K562 (cell line): Measurements from ENCODE around the gene F13A1. TPM values are rescaled to one million over a fixed set of nuclear protein-coding genes. Genes with fewer than 3 reads are reported as not detected.

Experiments
- ATAC-seq: fragments of 200-7000 bp; cut with Tn5 transposase; 3 replicates; pipeline ENCODE4 v1.9.1; 2020; ENCODE audit warnings: moderate library complexity
- BruUV-seq: library from RNA; stranded (reverse); fragments of 400-500 nt; replicated peaks from 2 replicates; lab custom pipeline; 2021; lab: Mats Ljungman, UMichigan
- CTCF ChIA-PET: fragments of 300-600 bp; formaldehyde crosslinking; extraction: SDS; loops from one replicate; lab custom pipeline; 2021; ENCODE audit warnings: low intra/inter-chr PET ratio; lab: Yijun Ruan, JAX
- POLR2A ChIA-PET: fragments of 300-600, 350-650 bp; sonication (Branson Sonifier 250); formaldehyde crosslinking; extraction: SDS; loops from one replicate; lab custom pipeline; 2021; ENCODE audit warnings: antibody characterized with exemption, inconsistent platforms; lab: Yijun Ruan, JAX
- DNase-seq, 4 experiments: peaks; one replicate each; pipeline versions ENCODE4 v3.0.0 to v3.0.0-alpha.2; 2011 to 2018; ENCODE audit warnings: low spot score in 3 of 4, mixed read lengths in 3 of 4; ENCODE audit errors: extremely low read depth in 1 of 4
- FAIRE-seq: peaks from 2 replicates; lab custom pipeline; 2011; peaks lifted over from hg19 to GRCh38; lab: Jason Lieb, UNC
- H2AFZ ChIP-seq: 2 replicates; pipeline ENCODE4 v1.6.0; 2011; ENCODE audit warnings: low read depth, low read length, control low read depth, inconsistent platforms
- H3K27ac ChIP-seq: fragments of 200-600 bp; 3 replicates; pipeline ENCODE4 v1.8.0; 2011; ENCODE audit warnings: low read depth, mild to moderate bottlenecking, control low read depth, inconsistent platforms, low read length, moderate library complexity, mixed read lengths; ENCODE audit errors: extremely low read depth
- H3K27me3 ChIP-seq, 2 experiments: fragments of 300-600 bp in 1 of 2; 2 replicates in 1 of 2; 3 replicates in 1 of 2; pipeline versions ENCODE4 v1.6.0 to v1.8.0; 2011; ENCODE audit warnings: inconsistent platforms in 2 of 2, low read length in 2 of 2, mild to moderate bottlenecking in 1 of 2, mixed read lengths in 1 of 2, moderate library complexity in 1 of 2; ENCODE audit not compliant: control insufficient read depth in 2 of 2, insufficient read depth in 2 of 2
- H3K36me3 ChIP-seq: fragments of 300-600 bp; 3 replicates; pipeline ENCODE4 v1.8.0; 2011; ENCODE audit warnings: mild to moderate bottlenecking, low read length, inconsistent platforms; ENCODE audit not compliant: control insufficient read depth, insufficient read depth
- H3K4me1 ChIP-seq, 2 experiments: fragments of 200-600 bp in 1 of 2; replicated peaks in 1 of 2; 2 replicates in 1 of 2; 3 replicates in 1 of 2; pipeline versions ENCODE4 v1.5.1 to v1.8.0; 2011; ENCODE audit warnings: inconsistent platforms in 2 of 2, low read length in 2 of 2, mild to moderate bottlenecking in 1 of 2, mixed read lengths in 1 of 2, moderate library complexity in 1 of 2; ENCODE audit not compliant: control insufficient read depth in 2 of 2, insufficient read depth in 2 of 2
- H3K4me2 ChIP-seq: 2 replicates; pipeline ENCODE4 v1.6.1; 2011; ENCODE audit warnings: low read length, control low read depth, inconsistent platforms, mixed read lengths; ENCODE audit not compliant: insufficient read depth
- H3K4me3 ChIP-seq: fragments of 200-600 bp; sonication (generic), shearing (Covaris generic); 2 replicates; pipeline ENCODE4 v1.5.1; 2016; ENCODE audit warnings: control low read depth, inconsistent platforms
- H3K79me2 ChIP-seq: fragments of 200-600 bp; 3 replicates; pipeline ENCODE4 v1.8.0; 2011; ENCODE audit warnings: low read length, inconsistent platforms; ENCODE audit not compliant: control insufficient read depth, insufficient read depth
- H3K9ac ChIP-seq, 2 experiments: 2 replicates each; pipeline versions ENCODE4 v1.6.0 to v1.6.1; 2011; ENCODE audit warnings: low read depth in 2 of 2, low read length in 2 of 2, control low read depth in 1 of 2, inconsistent platforms in 1 of 2, mild to moderate bottlenecking in 1 of 2, mixed read lengths in 1 of 2; ENCODE audit not compliant: insufficient read depth in 1 of 2
- H3K9me1 ChIP-seq: one replicate; pipeline ENCODE4 v1.6.0; 2011; ENCODE audit warnings: inconsistent platforms, mild to moderate bottlenecking, low read length, moderate library complexity; ENCODE audit not compliant: control insufficient read depth, insufficient read depth
- H3K9me3 ChIP-seq: replicated peaks from 2 replicates; pipeline ENCODE4 v1.5.1; 2011; ENCODE audit warnings: low read depth, low read length, inconsistent platforms; ENCODE audit not compliant: control insufficient read depth, insufficient read depth
- H4K20me1 ChIP-seq: replicated peaks from 2 replicates; pipeline ENCODE4 v1.6.1; 2011; ENCODE audit warnings: low read length, inconsistent platforms, mixed read lengths; ENCODE audit not compliant: control insufficient read depth, insufficient read depth
- E2F4 ChIP-seq: sonication (generic); formaldehyde crosslinking; IDR thresholded peaks from 2 replicates; pipeline ENCODE4 v1.8.0; 2022; ENCODE audit warnings: mild to moderate bottlenecking, low read depth, missing genetic modification reagents
- GATA2 ChIP-seq: sonication (generic); formaldehyde crosslinking; IDR thresholded peaks from 2 replicates; pipeline ENCODE4 v1.4.0; 2020; ENCODE audit warnings: mild to moderate bottlenecking, missing genetic modification reagents
- GTF3C2 ChIP-seq: IDR thresholded peaks from 3 replicates; pipeline ENCODE4 v1.6.1; 2011; ENCODE audit warnings: borderline replicate concordance, mild to moderate bottlenecking, moderate library complexity; ENCODE audit not compliant: insufficient read length; ENCODE audit errors: extremely low read depth
- HDAC2 ChIP-seq: fragments of 450-650 bp; IDR thresholded peaks from 2 replicates; pipeline ENCODE4 v1.6.1; 2016; ENCODE audit warnings: mild to moderate bottlenecking
- KDM2B ChIP-seq: fragments of 250-450 bp; sonication (Bioruptor Pico); IDR thresholded peaks from 2 replicates; pipeline ENCODE4 v1.8.0; 2021; ENCODE audit warnings: mild to moderate bottlenecking, moderate library complexity
- NCOA6 ChIP-seq: fragments of 450-650 bp; IDR thresholded peaks from 2 replicates; pipeline ENCODE4 v1.6.1; 2017; ENCODE audit warnings: mild to moderate bottlenecking
- SREBF2 ChIP-seq: sonication (generic); formaldehyde crosslinking; IDR thresholded peaks from 2 replicates; pipeline ENCODE4 v1.4.0; 2020; ENCODE audit warnings: mild to moderate bottlenecking, missing genetic modification reagents
- ZNF143 ChIP-seq: sonication (generic); formaldehyde crosslinking; IDR thresholded peaks from 2 replicates; pipeline ENCODE4 v1.9.0; 2022; ENCODE audit warnings: mild to moderate bottlenecking, missing genetic modification reagents
- ZNF717 ChIP-seq: fragments of 250-450 bp; sonication (Bioruptor Pico); IDR thresholded peaks from 2 replicates; pipeline ENCODE4 v1.5.0; 2021
- WGBS: fragments of 100-300 bp; shearing (Covaris generic); methylation state at CpG from one replicate; pipeline ENCODE4 v1.1.6; 2016; ENCODE audit warnings: low coverage, mixed read lengths; ENCODE audit not compliant: insufficient coverage; ENCODE audit errors: missing lambda C conversion rate; 5-methylcytosine and 5-hydroxymethylcytosine counted together
- in situ Hi-C: fragments of 300-500 bp; cut with MboI; formaldehyde crosslinking; loops from 4 replicates; pipeline ENCODE4 v1.15.0; 2018; ENCODE audit warnings: inconsistent platforms, mixed read lengths
- intact Hi-C: fragments of 100-400 bp; cut with micrococcal nuclease; formaldehyde crosslinking; loops from 2 replicates; pipeline ENCODE4 v1.14.2; 2022
- polyA plus RNA-seq, 8 experiments: library from polyadenylated mRNA; depleted of rRNA in 4 of 8; stranded (reverse) in 5 of 8; unstranded in 3 of 8; fragments of >200 nt; fragmentation: Nextera tagmentation in 2 of 8; fragmentation: Illumina TruSeq in 1 of 8; extraction: Ambion mirVana in 2 of 8; extraction: Trizol in 1 of 8; gene quantifications; 2 replicates each; pipeline versions ENCODE4 v1.2.1 to v1.2.3, GENCODE V29; 2011 to 2014; ENCODE audit warnings: inconsistent platforms in 1 of 8, missing spikeins in 1 of 8
- total RNA-seq, 7 experiments: library from RNA; depleted of rRNA in 6 of 7; stranded (reverse); fragments of >200 nt in 6 of 7; fragmentation: Illumina TruSeq in 2 of 7; extraction: Trizol in 2 of 7; gene quantifications; 2 replicates each; pipeline versions ENCODE4 v1.2.1 to v1.2.3, GENCODE V29; 2011 to 2021; ENCODE audit warnings: low replicate concordance in 1 of 7
- TF ChIP-seq, protein P1 (sequence below): fragments of 250-450 bp; sonication (Bioruptor Pico); IDR thresholded peaks from 2 replicates; pipeline ENCODE4 v1.4.0; 2020; ENCODE audit warnings: mild to moderate bottlenecking, moderate library complexity
- TF ChIP-seq, protein P2 (sequence below): fragments of 450-650 bp; IDR thresholded peaks from 2 replicates; pipeline ENCODE4 v1.6.1; 2016; ENCODE audit warnings: missing biosample characterization, missing genetic modification characterization

The F13A1 gene
- total and polyA plus RNA-seq, 9 of the 15 experiments (the other 6 are each of a cell fraction or from before 2014, with no cell fraction given) = 0.33 TPM; not detected in 8

DNA sequence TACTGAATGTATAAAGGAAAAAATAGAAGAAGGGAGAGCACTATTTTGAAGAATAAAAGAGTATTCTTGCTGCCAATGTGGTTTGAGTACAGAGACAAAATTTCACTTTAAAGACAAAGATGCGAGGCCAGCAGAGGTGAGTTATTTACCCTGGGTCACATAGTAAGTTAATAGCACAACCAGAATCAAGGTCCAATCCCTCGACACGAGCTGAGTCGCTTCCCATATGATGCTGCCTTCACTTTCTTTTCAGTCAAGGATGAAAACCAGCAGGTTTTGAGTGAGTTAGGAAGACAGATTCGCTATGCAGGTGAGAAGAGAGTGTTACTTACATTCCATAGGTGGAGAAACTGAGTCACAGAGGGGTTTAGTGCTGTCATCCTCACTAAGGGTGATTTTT, 75.8 kb downstream of the F13A1 start:
- Histone ChIP-seq H3K4me1 (no peaks in the 10 kb centered on the region), H3K4me3 (no peak overlapping the region), H3K9ac (no peak overlapping the region), H3K9me3 (no peaks in the 10 kb centered on the region), H4K20me1 (no peaks in the 10 kb centered on the region), H3K27me3 (peaks cover 0 to under 1% of the 10 kb centered on the region in 2 experiments; a peak in 2 of 5 replicates), H3K4me2 (no peak overlapping the region), H2AFZ (no peak overlapping the region), H3K9me1 (no peaks in the 10 kb centered on the region), H3K79me2 (no peaks in the 10 kb centered on the region), H3K27ac (no peak overlapping the region), H3K36me3 (no peaks in the 10 kb centered on the region)
- in situ Hi-C loops (no loop called here), intact Hi-C loops (no loop called here)
- BruUV-seq = no TSS peak
- no peak for FAIRE-seq
- DNase-seq = no peak
- POLR2A ChIA-PET = no interaction called here
- ATAC-seq = no peak
- CTCF ChIA-PET = no interaction called here
- 0% methylated on average over 5 of the region's 5 CpGs for WGBS
- TF ChIP-seq GATA2 (no peak), E2F4 (CRISPR knock-in tag) (no peak), ZNF143 (CRISPR knock-in tag) (no peak), HDAC2 (no peak), SREBF2 (CRISPR knock-in tag) (no peak), GTF3C2 (no peak), ZNF717 (no peak), NCOA6 (no peak), KDM2B (CRISPR knock-in tag) (no peak)
- TF ChIP-seq, protein P1, sequence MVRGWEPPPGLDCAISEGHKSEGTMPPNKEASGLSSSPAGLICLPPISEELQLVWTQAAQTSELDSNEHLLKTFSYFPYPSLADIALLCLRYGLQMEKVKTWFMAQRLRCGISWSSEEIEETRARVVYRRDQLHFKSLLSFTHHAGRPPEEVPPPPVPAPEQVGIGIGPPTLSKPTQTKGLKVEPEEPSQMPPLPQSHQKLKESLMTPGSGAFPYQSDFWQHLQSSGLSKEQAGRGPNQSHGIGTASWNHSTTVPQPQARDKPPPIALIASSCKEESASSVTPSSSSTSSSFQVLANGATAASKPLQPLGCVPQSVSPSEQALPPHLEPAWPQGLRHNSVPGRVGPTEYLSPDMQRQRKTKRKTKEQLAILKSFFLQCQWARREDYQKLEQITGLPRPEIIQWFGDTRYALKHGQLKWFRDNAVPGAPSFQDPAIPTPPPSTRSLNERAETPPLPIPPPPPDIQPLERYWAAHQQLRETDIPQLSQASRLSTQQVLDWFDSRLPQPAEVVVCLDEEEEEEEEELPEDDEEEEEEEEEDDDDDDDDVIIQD (CRISPR knock-in tag) = no peak
- TF ChIP-seq, protein P2, sequence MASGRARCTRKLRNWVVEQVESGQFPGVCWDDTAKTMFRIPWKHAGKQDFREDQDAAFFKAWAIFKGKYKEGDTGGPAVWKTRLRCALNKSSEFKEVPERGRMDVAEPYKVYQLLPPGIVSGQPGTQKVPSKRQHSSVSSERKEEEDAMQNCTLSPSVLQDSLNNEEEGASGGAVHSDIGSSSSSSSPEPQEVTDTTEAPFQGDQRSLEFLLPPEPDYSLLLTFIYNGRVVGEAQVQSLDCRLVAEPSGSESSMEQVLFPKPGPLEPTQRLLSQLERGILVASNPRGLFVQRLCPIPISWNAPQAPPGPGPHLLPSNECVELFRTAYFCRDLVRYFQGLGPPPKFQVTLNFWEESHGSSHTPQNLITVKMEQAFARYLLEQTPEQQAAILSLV (tag) = no peak
